Ovary (tissue), 9 donors: ENCODE data around the gene THEMIS2. TPM values are rescaled to one million over a fixed set of nuclear protein-coding genes. Genes with fewer than 3 reads are reported as not detected.

Source experiments
- DNase-seq, 5 donors: peaks; one replicate each; pipeline ENCODE4 v3.0.0-alpha.2; 2019 to 2020
- H3K27ac ChIP-seq, 2 donors: fragments of 200-600 bp; one replicate each; pipeline versions ENCODE4 v1.5.1 to v1.8.0; 2019 to 2022
- H3K27me3 ChIP-seq: fragments of 200-600 bp; one replicate; pipeline ENCODE4 v1.8.0; 2022
- H3K36me3 ChIP-seq: fragments of 200-600 bp; sonication (generic); one replicate; pipeline ENCODE4 v1.5.1; 2019
- H3K4me1 ChIP-seq: one replicate; pipeline ENCODE4 v1.8.1; 2013; ENCODE audit warnings: mild to moderate bottlenecking, moderate library complexity; ENCODE audit not compliant: insufficient read depth
- H3K4me3 ChIP-seq: fragments of 200-600 bp; sonication (generic); one replicate; pipeline ENCODE4 v1.5.1; 2017
- H3K9me3 ChIP-seq, 2 donors: fragments of 200-600 bp in 1 of 2; sonication (generic) in 1 of 2; one replicate each; pipeline versions ENCODE4 v1.5.1 to v1.8.1; 2013 to 2019; ENCODE audit warnings: mild to moderate bottlenecking in 1 of 2, moderate library complexity in 1 of 2
- CTCF ChIP-seq, 3 donors: fragments of 450-650 bp in 2 of 3; fragments of 200-600 bp in 1 of 3; IDR thresholded peaks; one replicate each; pipeline versions ENCODE4 v1.5.1 to v1.8.0; 2016 to 2022; ENCODE audit warnings: antibody characterized with exemption in 3 of 3, mild to moderate bottlenecking in 1 of 3
- EP300 ChIP-seq: sonication (generic); formaldehyde crosslinking; IDR thresholded peaks from one replicate; pipeline ENCODE4 v1.6.1; 2017; ENCODE audit warnings: antibody characterized with exemption
- POLR2A ChIP-seq: fragments of 450-650 bp; IDR thresholded peaks from one replicate; pipeline ENCODE4 v1.6.1; 2017; ENCODE audit warnings: antibody characterized with exemption, mild to moderate bottlenecking, moderate library complexity
- WGBS, 3 donors: extraction: QIAGEN DNeasy Blood & Tissue Kit in 1 of 3; methylation state at CpG; one replicate each; pipeline versions ENCODE4 v1.1.5 to v1.1.7; 2013 to 2017; 5-methylcytosine and 5-hydroxymethylcytosine counted together
- intact Hi-C, 4 donors: fragments of 100-400 bp; cut with DNase I; formaldehyde crosslinking; loops; one replicate each; pipeline versions ENCODE4 v1.11.0 to v1.15.1; 2022 to 2023
- polyA plus RNA-seq, 2 donors: library from polyadenylated mRNA; stranded (reverse); fragments of 200-250 nt in 1 of 2; fragments of 350-450 nt in 1 of 2; fragmentation: Illumina TruSeq in 1 of 2; extraction: RNeasy Lipid Tissue Mini Kit (QIAGEN cat#74804) in 1 of 2; gene quantifications; one replicate each; pipeline ENCODE4 v1.2.3, GENCODE V29; 2013 to 2014
- total RNA-seq, 7 donors: library from RNA; depleted of rRNA in 2 of 7; stranded (reverse); fragments of >200 nt in 2 of 7; fragmentation: NEBNext Ultra II Directional in 3 of 7; extraction: Animal tissue kit (Norgen Biotek cat#: 25700) in 3 of 7; gene quantifications; one replicate each; pipeline versions ENCODE4 v1.1.0 to v1.2.4, GENCODE V29; 2016 to 2023
- donor health status: DM: no; HTN: no; CAD: no; lungs with moderate emphysema.
- donor health status: DM: no; HTN: no; CAD: no.
- donor health status: Bipolar disorder and iron deficiency.
- donor health status: DM: yes; HTN: yes; CAD: no.
- donor health status: DM: no; HTN: no; CAD: no.
- donor health status: DM: yes; HTN: yes; CAD: no.

Gene THEMIS2
- total and polyA plus RNA-seq, 9 donors: 2.7 to 16.9 (median 7.8) TPM

- Histone ChIP-seq H3K36me3 (no peaks in the 10 kb centered on the region), H3K27me3 (no peaks in the 10 kb centered on the region), H3K27ac (no peak overlapping the region), H3K4me3 (no peak overlapping the region), H3K4me1 (no peaks in the 10 kb centered on the region), H3K9me3 (no peaks in the 10 kb centered on the region)
- no peak for TF ChIP-seq CTCF (IDR thresholded peaks at IDR 0.05)
- intact Hi-C loops: no loop called here
- WGBS, 3 donors: 79 to 83% (median 81%) methylated on average over 18 of the region's 18 CpGs
- DNase-seq: no peak
Measured at GRCh38 chr1:27876341-27877114, 4.2 kb downstream of the THEMIS2 start.

- Histone ChIP-seq H3K4me3 (no peak overlapping the region), H3K27ac (no peak overlapping the region), H3K9me3 (no peaks in the 10 kb centered on the region), H3K36me3 (no peaks in the 10 kb centered on the region), H3K27me3 (no peaks in the 10 kb centered on the region), H3K4me1 (no peaks in the 10 kb centered on the region)
- intact Hi-C loops: no loop called here
- 96 to 98% (median 96%) methylated on average over 2 of the region's 2 CpGs for WGBS, 3 donors
- TF ChIP-seq POLR2A (no peak), EP300 (no peak), CTCF (IDR thresholded peaks at IDR 0.05) (no peak)
- no peak for DNase-seq
Measured at GRCh38 chr1:27877115-27877416, 4.7 kb downstream of the THEMIS2 start.

GRCh38 chr1:27878039-27878438 lies 5.7 kb downstream of the THEMIS2 start:
- no peak for DNase-seq
- Histone ChIP-seq H3K9me3 (no peaks in the 10 kb centered on the region), H3K27me3 (no peaks in the 10 kb centered on the region), H3K36me3 (no peaks in the 10 kb centered on the region), H3K27ac (no peak overlapping the region), H3K4me3 (no peak overlapping the region), H3K4me1 (no peaks in the 10 kb centered on the region)
- intact Hi-C loops: no loop called here
- TF ChIP-seq EP300 (no peak), POLR2A (no peak), CTCF (IDR thresholded peaks at IDR 0.05) (no peak)
- WGBS, 3 donors: 69 to 83% (median 79%) methylated on average over 4 of the region's 4 CpGs

GRCh38 chr1:27878787-27879335 lies 6.5 kb downstream of the THEMIS2 start:
- Histone ChIP-seq H3K4me3 (no peak overlapping the region), H3K27ac (no peak overlapping the region), H3K9me3 (no peaks in the 10 kb centered on the region), H3K36me3 (no peaks in the 10 kb centered on the region), H3K27me3 (no peaks in the 10 kb centered on the region), H3K4me1 (no peaks in the 10 kb centered on the region)
- DNase-seq: no peak
- intact Hi-C loops: no loop called here
- TF ChIP-seq CTCF (IDR thresholded peaks at IDR 0.05): no peak
- TF ChIP-seq EP300: no peak
- no peak for TF ChIP-seq POLR2A
- whole genome bisulfite sequencing, 3 donors: 44 to 57% (median 47%) methylated on average over 8 of the region's 8 CpGs
